Astrocyte (in vitro differentiated cells and primary cell): ENCODE results near the gene CRLF2. TPM values are rescaled to one million over a fixed set of nuclear protein-coding genes. Genes with fewer than 3 reads are reported as not detected.

Experiments
- DNase-seq: peaks from one replicate; pipeline ENCODE4 v3.0.0-alpha.2; 2010; ENCODE audit warnings: low read depth
- FAIRE-seq: peaks from 2 replicates; lab custom pipeline; 2011; peaks lifted over from hg19 to GRCh38; lab: Jason Lieb, UNC
- H2AFZ ChIP-seq: 2 replicates; pipeline ENCODE4 v1.6.0; 2012; ENCODE audit warnings: low read depth, low read length, inconsistent platforms
- H3K27ac ChIP-seq: 2 replicates; pipeline ENCODE4 v1.5.1; 2011; ENCODE audit warnings: low read depth, low read length, inconsistent platforms
- H3K27me3 ChIP-seq: 2 replicates; pipeline ENCODE4 v1.6.0; 2011; ENCODE audit warnings: low read length, inconsistent platforms; ENCODE audit not compliant: insufficient read depth
- H3K36me3 ChIP-seq: 2 replicates; pipeline ENCODE4 v1.5.1; 2011; ENCODE audit warnings: low read length, inconsistent platforms; ENCODE audit not compliant: insufficient read depth
- H3K4me1 ChIP-seq: 2 replicates; pipeline ENCODE4 v1.5.1; 2011; ENCODE audit warnings: low read length, inconsistent platforms; ENCODE audit not compliant: insufficient read depth
- H3K4me2 ChIP-seq: 2 replicates; pipeline ENCODE4 v1.6.0; 2012; ENCODE audit warnings: low read length, inconsistent platforms
- H3K4me3 ChIP-seq: 2 replicates; pipeline ENCODE4 v1.5.1; 2011; ENCODE audit warnings: low read depth, mild to moderate bottlenecking, low read length, inconsistent platforms; ENCODE audit not compliant: insufficient read depth
- H3K79me2 ChIP-seq: 2 replicates; pipeline ENCODE4 v1.6.0; 2012; ENCODE audit warnings: mild to moderate bottlenecking, low read length, inconsistent platforms; ENCODE audit not compliant: insufficient read depth
- H3K9ac ChIP-seq: 2 replicates; pipeline ENCODE4 v1.6.0; 2012; ENCODE audit warnings: mild to moderate bottlenecking, low read length, inconsistent platforms
- H3K9me3 ChIP-seq: 2 replicates; pipeline ENCODE4 v1.5.1; 2012; ENCODE audit warnings: low read depth, mild to moderate bottlenecking, low read length, inconsistent platforms; ENCODE audit not compliant: insufficient read depth
- H4K20me1 ChIP-seq: 2 replicates; pipeline ENCODE4 v1.6.0; 2012; ENCODE audit warnings: low read length, inconsistent platforms; ENCODE audit not compliant: insufficient read depth
- H3K27ac Mint-ChIP-seq: one replicate; pipeline ENCODE4 v1.8.0; 2021; ENCODE audit warnings: mild to moderate bottlenecking, mixed read lengths; ENCODE audit not compliant: unreplicated experiment
- H3K27me3 Mint-ChIP-seq: one replicate; pipeline ENCODE4 v1.8.0; 2021; ENCODE audit warnings: low read depth, mixed read lengths; ENCODE audit not compliant: unreplicated experiment
- H3K36me3 Mint-ChIP-seq: one replicate; pipeline ENCODE4 v1.8.0; 2021; ENCODE audit warnings: low read depth, mixed read lengths; ENCODE audit not compliant: unreplicated experiment
- H3K4me1 Mint-ChIP-seq: one replicate; pipeline ENCODE4 v1.8.0; 2021; ENCODE audit warnings: low read depth, mixed read lengths; ENCODE audit not compliant: unreplicated experiment
- H3K4me3 Mint-ChIP-seq: one replicate; pipeline ENCODE4 v1.8.0; 2021; ENCODE audit warnings: mild to moderate bottlenecking, moderate library complexity, mixed read lengths; ENCODE audit not compliant: unreplicated experiment
- H3K9me3 Mint-ChIP-seq: one replicate; pipeline ENCODE4 v1.8.0; 2021; ENCODE audit warnings: mild to moderate bottlenecking, mixed read lengths; ENCODE audit not compliant: unreplicated experiment
- CTCF ChIP-seq: IDR thresholded peaks from 2 replicates; pipeline ENCODE4 v1.5.1; 2011; ENCODE audit warnings: low read depth, mild to moderate bottlenecking, inconsistent platforms, low read length, moderate library complexity; ENCODE audit not compliant: insufficient read depth
- EZH2 ChIP-seq: IDR thresholded peaks from 2 replicates; pipeline ENCODE4 v1.6.1; 2012; ENCODE audit warnings: mild to moderate bottlenecking, low read length, inconsistent platforms; ENCODE audit not compliant: insufficient read depth
- total RNA-seq: library from RNA; stranded (reverse); gene quantifications from 2 replicates; pipeline ENCODE4 v1.2.1, GENCODE V29; 2021

The CRLF2 gene
- total RNA-seq, 1 donor from 2014 or later: not detected

DNA sequence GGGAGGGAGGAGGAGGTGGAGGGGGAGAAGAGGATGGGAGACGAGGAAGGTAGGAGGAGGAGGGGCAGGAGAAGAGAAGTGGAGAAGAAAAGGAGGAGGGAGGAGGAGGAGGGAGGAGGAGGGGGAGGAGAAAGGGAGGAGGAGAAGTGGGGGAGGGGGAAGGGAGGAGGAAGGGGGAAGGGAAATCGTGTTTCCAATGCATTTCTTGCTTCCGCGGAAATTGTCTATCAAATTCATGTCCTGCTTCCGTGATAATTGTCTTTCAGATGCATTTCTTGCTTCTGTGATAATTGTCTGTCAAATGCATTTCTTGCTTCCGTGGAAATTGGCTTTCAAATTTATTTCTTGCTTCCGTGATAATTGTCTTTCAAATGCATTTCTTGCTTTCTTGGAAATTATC is 43.3 kb downstream of the CRLF2 start:
- Histone ChIP-seq H3K27me3 (no peaks in the 10 kb centered on the region), H3K9ac (no peak overlapping the region), H3K9me3 (no peaks in the 10 kb centered on the region), H3K27ac (no peak overlapping the region), H3K4me3 (no peak overlapping the region), H4K20me1 (no peaks in the 10 kb centered on the region), H3K4me1 (no peaks in the 10 kb centered on the region), H3K4me2 (no peak overlapping the region), H3K36me3 (no peaks in the 10 kb centered on the region), H3K79me2 (no peaks in the 10 kb centered on the region), H2AFZ (no peak overlapping the region)
- FAIRE-seq (no peak), DNase-seq (no peak)
- Mint-ChIP-seq H3K27ac (no peak overlapping the region), H3K27me3 (no peaks in the 10 kb centered on the region), H3K4me3 (no peak overlapping the region), H3K9me3 (peaks cover 15% of the 10 kb centered on the region), H3K36me3 (no peaks in the 10 kb centered on the region), H3K4me1 (no peaks in the 10 kb centered on the region)
- no peak for TF ChIP-seq CTCF
- TF ChIP-seq EZH2: no peak

- H2AFZ ChIP-seq: no peak overlapping the region
- Mint-ChIP-seq H3K4me1 (no peaks in the 10 kb centered on the region), H3K36me3 (no peaks in the 10 kb centered on the region), H3K27ac (no peak overlapping the region), H3K9me3 (peaks cover 13% of the 10 kb centered on the region), H3K4me3 (no peak overlapping the region), H3K27me3 (no peaks in the 10 kb centered on the region)
- no peak overlapping the region for H3K27ac ChIP-seq
- TF ChIP-seq CTCF (no peak), EZH2 (no peak)
- H3K4me3 ChIP-seq: no peak overlapping the region
- no peak overlapping the region for H3K9ac ChIP-seq
- H4K20me1 ChIP-seq: no peaks in the 10 kb centered on the region
- no peaks in the 10 kb centered on the region for H3K27me3 ChIP-seq
- DNase-seq: no peak
- H3K4me2 ChIP-seq: no peak overlapping the region
- H3K79me2 ChIP-seq: no peaks in the 10 kb centered on the region
- no peak for FAIRE-seq
- no peaks in the 10 kb centered on the region for H3K4me1 ChIP-seq
- H3K9me3 ChIP-seq: no peaks in the 10 kb centered on the region
- no peaks in the 10 kb centered on the region for H3K36me3 ChIP-seq
Measured at GRCh38 chrX:1167918-1168481, 44.4 kb downstream of the CRLF2 start.

- no peak for DNase-seq
- Mint-ChIP-seq H3K36me3 (no peaks in the 10 kb centered on the region), H3K4me1 (no peaks in the 10 kb centered on the region), H3K4me3 (no peak overlapping the region), H3K27me3 (no peaks in the 10 kb centered on the region), H3K9me3 (peaks cover 13% of the 10 kb centered on the region), H3K27ac (no peak overlapping the region)
- H3K79me2 ChIP-seq: no peaks in the 10 kb centered on the region
- no peaks in the 10 kb centered on the region for H3K36me3 ChIP-seq
- H3K27me3 ChIP-seq: no peaks in the 10 kb centered on the region
- no peaks in the 10 kb centered on the region for H4K20me1 ChIP-seq
- no peak for TF ChIP-seq EZH2
- TF ChIP-seq CTCF: no peak
- no peaks in the 10 kb centered on the region for H3K9me3 ChIP-seq
- no peak overlapping the region for H3K4me3 ChIP-seq
- no peak overlapping the region for H3K4me2 ChIP-seq
- H3K27ac ChIP-seq: no peak overlapping the region
- no peak overlapping the region for H3K9ac ChIP-seq
- H3K4me1 ChIP-seq: no peaks in the 10 kb centered on the region
- FAIRE-seq: no peak
- H2AFZ ChIP-seq: no peak overlapping the region
Measured at GRCh38 chrX:1167466-1167865, 45.0 kb downstream of the CRLF2 start.
